SK-N-SH treated with all-trans-retinoic acid at 6 μM for 48 hours (cell line): ENCODE measurements around the gene OR8B3.

ENCODE experiments used
- ATAC-seq: fragments of 200-7000 bp; cut with Tn5 transposase; 3 replicates; pipeline ENCODE4 v1.9.1; 2020; ENCODE audit warnings: mild to moderate bottlenecking, moderate library complexity
- ARNTL ChIP-seq: fragments of 450-650 bp; formaldehyde crosslinking; IDR thresholded peaks from 2 replicates; pipeline ENCODE4 v1.5.0; 2020; ENCODE audit warnings: low read depth, mild to moderate bottlenecking, moderate library complexity, borderline replicate concordance
- CSDC2 ChIP-seq: fragments of 250-450 bp; sonication (Bioruptor Pico); IDR thresholded peaks from 2 replicates; pipeline ENCODE4 v1.5.0; 2020; ENCODE audit warnings: mild to moderate bottlenecking, moderate library complexity
- ESRRG ChIP-seq: fragments of 250-450 bp; sonication (Bioruptor Pico); IDR thresholded peaks from 2 replicates; pipeline ENCODE4 v1.6.1; 2021; ENCODE audit warnings: mild to moderate bottlenecking
- GLIS3 ChIP-seq: fragments of 250-450 bp; sonication (Bioruptor Pico); IDR thresholded peaks from 2 replicates; pipeline ENCODE4 v1.5.0; 2020; ENCODE audit warnings: mild to moderate bottlenecking, moderate library complexity
- ISL1 ChIP-seq: fragments of 250-450 bp; sonication (Bioruptor Pico); IDR thresholded peaks from 2 replicates; pipeline ENCODE4 v2.1.2; 2022; ENCODE audit warnings: mild to moderate bottlenecking, moderate library complexity
- OSR1 ChIP-seq: fragments of 250-450 bp; sonication (Bioruptor Pico); IDR thresholded peaks from 2 replicates; pipeline ENCODE4 v1.8.0; 2022; ENCODE audit warnings: moderate library complexity, mild to moderate bottlenecking, inconsistent platforms
- POU6F1 ChIP-seq: fragments of 250-450 bp; sonication (Bioruptor Pico); IDR thresholded peaks from 2 replicates; pipeline ENCODE4 v1.8.0; 2021; ENCODE audit warnings: low read depth, mild to moderate bottlenecking, moderate library complexity, borderline replicate concordance
- PPARA ChIP-seq: fragments of 250-450 bp; sonication (Bioruptor Pico); IDR thresholded peaks from 2 replicates; pipeline ENCODE4 v1.5.0; 2020; ENCODE audit warnings: mild to moderate bottlenecking, borderline replicate concordance
- RARB ChIP-seq: fragments of 250-450 bp; sonication (Bioruptor Pico); IDR thresholded peaks from 2 replicates; pipeline ENCODE4 v1.8.0; 2021; ENCODE audit warnings: mild to moderate bottlenecking, moderate library complexity
- SNAI2 ChIP-seq: fragments of 250-450 bp; sonication (Bioruptor Pico); IDR thresholded peaks from 2 replicates; pipeline ENCODE4 v1.5.0; 2020; ENCODE audit warnings: mild to moderate bottlenecking, moderate library complexity
- TOX ChIP-seq: fragments of 250-450 bp; sonication (Bioruptor Pico); IDR thresholded peaks from 2 replicates; pipeline ENCODE4 v1.8.0; 2021; ENCODE audit warnings: mild to moderate bottlenecking, moderate library complexity, borderline replicate concordance
- TSHZ2 ChIP-seq: fragments of 250-450 bp; sonication (Bioruptor Pico); IDR thresholded peaks from 2 replicates; pipeline ENCODE4 v1.5.0; 2020; ENCODE audit warnings: mild to moderate bottlenecking, moderate library complexity
- ZC3H10 ChIP-seq: fragments of 250-450 bp; sonication (Bioruptor Pico); IDR thresholded peaks from 2 replicates; pipeline ENCODE4 v1.5.1; 2021; ENCODE audit warnings: mild to moderate bottlenecking, moderate library complexity
- ZFP3 ChIP-seq: fragments of 250-450 bp; sonication (Bioruptor Pico); IDR thresholded peaks from 2 replicates; pipeline ENCODE4 v1.5.0; 2020; ENCODE audit warnings: mild to moderate bottlenecking, moderate library complexity
- ZFP30 ChIP-seq: fragments of 450-650 bp; formaldehyde crosslinking; IDR thresholded peaks from 2 replicates; pipeline ENCODE4 v1.5.0; 2022; ENCODE audit warnings: mild to moderate bottlenecking, moderate library complexity
- ZNF565 ChIP-seq: fragments of 450-650 bp; formaldehyde crosslinking; conservative IDR thresholded peaks from 2 replicates; pipeline ENCODE4 v1.5.0; 2020; ENCODE audit warnings: low read depth, mild to moderate bottlenecking, moderate library complexity
- ZNF70 ChIP-seq: fragments of 450-650 bp; formaldehyde crosslinking; IDR thresholded peaks from 2 replicates; pipeline ENCODE4 v1.5.0; 2020; ENCODE audit warnings: mild to moderate bottlenecking, moderate library complexity
- ZNF8 ChIP-seq: fragments of 450-650 bp; formaldehyde crosslinking; IDR thresholded peaks from 2 replicates; pipeline ENCODE4 v1.5.0; 2020; ENCODE audit warnings: mild to moderate bottlenecking, moderate library complexity
- TF ChIP-seq, protein P1 (sequence below): fragments of 250-450 bp; sonication (Bioruptor Pico); IDR thresholded peaks from 2 replicates; pipeline ENCODE4 v1.5.1; 2021; ENCODE audit warnings: mild to moderate bottlenecking, moderate library complexity
- TF ChIP-seq, protein P2 (sequence below): fragments of 250-450 bp; sonication (Bioruptor Pico); IDR thresholded peaks from 2 replicates; pipeline ENCODE4 v1.5.1; 2020; ENCODE audit warnings: low read depth, mild to moderate bottlenecking, moderate library complexity

OR8B3 gene

GRCh38 chr11:124440608-124441007 is 41.8 kb upstream of the OR8B3 start:
- TF ChIP-seq RARB (CRISPR knock-in tag) (no peak), ARNTL (no peak), ZNF565 (CRISPR knock-in tag) (no peak), OSR1 (CRISPR knock-in tag) (no peak), ZFP30 (CRISPR knock-in tag) (no peak), SNAI2 (CRISPR knock-in tag) (no peak), ISL1 (no peak), CSDC2 (CRISPR knock-in tag) (no peak), ZFP3 (CRISPR knock-in tag) (no peak), ZNF70 (no peak), PPARA (CRISPR knock-in tag) (no peak), ESRRG (no peak), TSHZ2 (no peak), POU6F1 (CRISPR knock-in tag) (no peak), GLIS3 (CRISPR knock-in tag) (no peak), ZNF8 (CRISPR knock-in tag) (no peak), TOX (no peak)
- TF ChIP-seq, protein P1, sequence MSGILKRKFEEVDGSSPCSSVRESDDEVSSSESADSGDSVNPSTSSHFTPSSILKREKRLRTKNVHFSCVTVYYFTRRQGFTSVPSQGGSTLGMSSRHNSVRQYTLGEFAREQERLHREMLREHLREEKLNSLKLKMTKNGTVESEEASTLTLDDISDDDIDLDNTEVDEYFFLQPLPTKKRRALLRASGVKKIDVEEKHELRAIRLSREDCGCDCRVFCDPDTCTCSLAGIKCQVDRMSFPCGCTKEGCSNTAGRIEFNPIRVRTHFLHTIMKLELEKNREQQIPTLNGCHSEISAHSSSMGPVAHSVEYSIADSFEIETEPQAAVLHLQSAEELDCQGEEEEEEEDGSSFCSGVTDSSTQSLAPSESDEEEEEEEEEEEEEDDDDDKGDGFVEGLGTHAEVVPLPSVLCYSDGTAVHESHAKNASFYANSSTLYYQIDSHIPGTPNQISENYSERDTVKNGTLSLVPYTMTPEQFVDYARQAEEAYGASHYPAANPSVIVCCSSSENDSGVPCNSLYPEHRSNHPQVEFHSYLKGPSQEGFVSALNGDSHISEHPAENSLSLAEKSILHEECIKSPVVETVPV: no peak

DNA sequence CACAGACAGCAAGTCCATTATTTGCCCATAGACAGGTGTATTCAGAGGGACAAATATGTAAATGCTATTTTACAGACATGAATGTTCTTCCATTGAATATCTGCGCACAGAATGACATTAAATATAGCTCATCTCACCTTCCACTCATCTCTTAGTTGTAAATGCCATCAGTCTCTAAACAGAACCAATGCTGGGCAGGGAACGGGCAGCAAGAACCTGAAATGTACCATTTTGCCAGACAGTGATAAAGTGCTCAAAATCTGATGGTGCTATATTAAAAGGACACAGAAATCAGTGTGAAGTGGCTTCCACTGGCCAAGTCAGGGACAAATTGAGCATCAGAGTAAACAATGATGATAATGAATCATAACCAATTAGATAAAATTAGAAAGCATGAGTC is 35.9 kb upstream of the OR8B3 start:
- ATAC-seq: no peak
- TF ChIP-seq RARB (CRISPR knock-in tag) (no peak), TOX (no peak), OSR1 (CRISPR knock-in tag) (no peak), TSHZ2 (no peak), GLIS3 (CRISPR knock-in tag) (no peak), POU6F1 (CRISPR knock-in tag) (no peak), ZC3H10 (CRISPR knock-in tag) (no peak)
- TF ChIP-seq, protein P2, sequence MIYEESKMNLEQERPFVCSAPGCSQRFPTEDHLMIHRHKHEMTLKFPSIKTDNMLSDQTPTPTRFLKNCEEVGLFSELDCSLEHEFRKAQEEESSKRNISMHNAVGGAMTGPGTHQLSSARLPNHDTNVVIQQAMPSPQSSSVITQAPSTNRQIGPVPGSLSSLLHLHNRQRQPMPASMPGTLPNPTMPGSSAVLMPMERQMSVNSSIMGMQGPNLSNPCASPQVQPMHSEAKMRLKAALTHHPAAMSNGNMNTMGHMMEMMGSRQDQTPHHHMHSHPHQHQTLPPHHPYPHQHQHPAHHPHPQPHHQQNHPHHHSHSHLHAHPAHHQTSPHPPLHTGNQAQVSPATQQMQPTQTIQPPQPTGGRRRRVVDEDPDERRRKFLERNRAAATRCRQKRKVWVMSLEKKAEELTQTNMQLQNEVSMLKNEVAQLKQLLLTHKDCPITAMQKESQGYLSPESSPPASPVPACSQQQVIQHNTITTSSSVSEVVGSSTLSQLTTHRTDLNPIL (CRISPR knock-in tag): no peak

More at GRCh38 chr11:124440608-124441007, 41.8 kb upstream of the OR8B3 start:
- no peak for ATAC-seq
